Midbrain (tissue), 1 donor: ENCODE results near the gene NRN1L.

ENCODE experiments used
- DNase-seq: peaks from one replicate; lab custom pipeline; 2025; lab: John Stamatoyannopoulos, UW

The NRN1L gene

DNA sequence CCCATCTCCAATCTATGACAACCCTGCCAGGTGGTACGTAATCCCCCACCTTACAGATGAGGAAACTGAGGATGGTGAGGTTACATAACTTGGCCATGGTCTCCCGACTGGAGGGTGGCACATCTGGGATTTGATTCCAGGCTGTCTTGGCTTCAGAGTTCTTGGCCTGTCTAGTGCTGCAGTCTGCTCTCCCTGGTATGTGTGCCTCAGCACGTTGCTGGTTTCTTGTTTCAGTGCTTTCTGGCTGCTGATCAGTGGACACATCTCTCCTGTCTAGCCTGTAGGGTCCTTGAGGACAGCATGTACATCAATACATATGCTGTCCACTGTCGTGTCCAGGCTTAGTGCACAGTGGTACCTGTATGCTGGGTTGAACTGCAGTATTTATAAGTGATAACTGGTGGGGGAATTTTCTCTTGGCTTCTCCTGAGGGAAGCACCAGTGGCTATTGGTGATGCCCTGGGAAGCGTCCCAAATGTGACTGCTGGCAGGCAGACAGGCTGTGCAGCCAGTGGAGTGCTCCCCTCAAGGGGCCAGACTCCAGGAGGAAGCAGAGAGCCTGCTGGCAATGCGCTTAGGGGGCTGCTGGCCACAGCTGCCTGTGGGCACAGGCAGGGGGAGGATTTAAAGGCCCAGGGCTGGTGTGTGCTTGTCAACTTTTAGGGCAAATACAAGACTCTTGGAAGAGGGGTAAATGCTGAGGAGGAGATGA is 32.6 kb downstream of the NRN1L start:
- peak; percentile 65 for DNase-seq

- no peak for DNase-seq
These were observed 33.2 kb downstream of the NRN1L start for GRCh38 chr16:67917852-67918236.

DNA sequence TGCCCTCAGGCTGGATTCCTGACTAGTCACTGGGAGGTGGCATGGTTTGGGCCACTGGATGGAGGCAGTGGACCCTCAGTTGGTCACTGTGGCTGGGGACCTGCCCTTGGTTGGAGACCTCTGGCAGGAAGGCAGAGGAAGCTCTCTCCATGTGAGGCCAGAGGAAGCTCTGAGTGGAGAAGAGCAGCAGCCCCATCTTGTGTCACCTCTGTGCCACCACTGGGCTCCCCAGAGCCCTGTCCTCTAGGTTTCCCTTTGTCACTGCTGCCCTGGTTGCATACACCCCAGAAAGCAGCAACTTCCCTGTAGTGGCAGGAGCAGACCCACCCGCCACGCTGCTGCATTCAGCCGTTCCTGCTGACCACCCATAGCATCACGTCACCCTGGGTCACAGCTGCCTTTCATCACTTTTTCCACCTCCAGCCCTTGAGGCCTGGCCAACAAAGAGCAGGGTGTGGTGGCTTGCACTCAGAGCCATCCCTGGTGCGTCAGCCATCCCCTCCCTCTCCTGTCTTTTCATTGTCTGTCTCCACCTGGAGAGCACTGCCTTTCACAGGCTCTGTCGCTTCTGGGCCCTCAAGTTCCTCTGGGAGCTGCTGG is 35.0 kb downstream of the NRN1L start:
- no peak for DNase-seq

DNA sequence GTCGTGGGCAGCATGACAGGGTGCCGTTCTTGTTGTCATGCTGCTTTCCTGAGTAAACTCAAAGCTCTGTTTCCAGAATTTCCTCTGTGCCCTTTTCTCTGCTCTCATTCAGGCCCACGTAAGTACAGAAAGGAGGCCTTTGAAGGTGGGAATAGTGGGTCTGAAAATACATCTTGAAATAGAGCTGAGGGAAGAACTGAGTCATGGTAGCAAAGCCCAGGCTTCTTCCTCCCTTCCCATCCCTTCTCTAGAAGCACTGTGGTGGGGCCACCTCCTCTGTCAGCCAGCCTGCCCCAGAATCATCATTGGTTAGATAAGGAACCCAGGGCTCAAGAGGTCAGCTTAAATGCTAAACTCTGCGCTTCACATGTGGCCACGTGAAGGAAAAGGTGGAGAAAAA is 37.5 kb downstream of the NRN1L start:
- DNase-seq = no peak

GRCh38 chr16:67922740-67923139 is 38.1 kb downstream of the NRN1L start:
- DNase-seq = no peak

GRCh38 chr16:67923414-67924116 is 38.9 kb downstream of the NRN1L start:
- DNase-seq = no peak

- no peak for DNase-seq
These were observed 39.6 kb downstream of the NRN1L start for GRCh38 chr16:67924140-67924906.

DNA sequence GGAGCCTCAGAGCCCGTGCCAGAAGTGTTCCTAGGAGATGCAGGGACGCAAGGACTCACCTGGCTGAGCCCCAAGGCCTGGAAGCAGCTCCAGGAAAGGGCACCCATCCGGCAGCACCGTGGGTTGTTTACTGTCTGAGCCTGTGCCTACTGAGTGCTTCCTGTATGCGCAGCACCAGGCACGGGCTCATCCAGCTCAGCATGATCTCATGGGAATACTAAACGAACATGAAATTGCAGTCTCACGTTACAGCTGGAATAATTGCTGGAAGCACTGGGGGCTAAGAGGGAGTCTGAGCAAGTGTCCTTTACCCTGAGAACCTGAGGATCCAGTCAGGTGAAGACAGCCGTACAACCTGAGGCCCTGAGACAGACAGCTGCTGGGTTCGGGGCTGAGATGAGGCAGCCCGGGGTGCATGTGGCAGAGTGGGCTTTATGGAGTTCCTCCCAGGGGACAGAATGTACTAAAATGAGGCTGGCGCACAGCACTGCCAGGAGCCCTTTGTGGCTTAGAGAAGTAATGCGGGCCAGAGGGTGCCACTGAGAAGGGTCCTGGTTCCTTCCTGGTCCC is 41.6 kb downstream of the NRN1L start:
- peak; percentile 27 for DNase-seq

GRCh38 chr16:67927131-67927941 is 42.7 kb downstream of the NRN1L start:
- no peak for DNase-seq

DNA sequence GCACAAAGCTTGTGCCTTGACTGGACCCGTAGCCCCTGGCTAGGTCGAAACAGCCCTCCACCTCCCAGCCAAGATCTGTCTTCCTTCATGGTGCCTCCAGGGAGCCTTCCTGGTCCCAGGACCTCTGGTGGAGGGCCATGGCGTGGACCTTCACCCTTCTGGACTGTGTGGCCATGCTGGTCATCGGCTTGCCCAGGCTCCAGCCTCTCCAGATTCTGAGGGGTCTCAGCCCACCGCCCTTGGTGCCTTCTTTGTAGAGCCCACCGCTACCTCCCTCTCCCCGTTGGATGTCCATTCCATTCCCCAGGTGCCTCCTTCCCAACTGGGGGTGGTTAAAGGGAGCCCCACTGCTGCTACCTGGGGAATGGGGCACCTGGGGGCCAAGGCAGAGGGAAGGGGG is 43.5 kb downstream of the NRN1L start:
- no peak for DNase-seq

DNA sequence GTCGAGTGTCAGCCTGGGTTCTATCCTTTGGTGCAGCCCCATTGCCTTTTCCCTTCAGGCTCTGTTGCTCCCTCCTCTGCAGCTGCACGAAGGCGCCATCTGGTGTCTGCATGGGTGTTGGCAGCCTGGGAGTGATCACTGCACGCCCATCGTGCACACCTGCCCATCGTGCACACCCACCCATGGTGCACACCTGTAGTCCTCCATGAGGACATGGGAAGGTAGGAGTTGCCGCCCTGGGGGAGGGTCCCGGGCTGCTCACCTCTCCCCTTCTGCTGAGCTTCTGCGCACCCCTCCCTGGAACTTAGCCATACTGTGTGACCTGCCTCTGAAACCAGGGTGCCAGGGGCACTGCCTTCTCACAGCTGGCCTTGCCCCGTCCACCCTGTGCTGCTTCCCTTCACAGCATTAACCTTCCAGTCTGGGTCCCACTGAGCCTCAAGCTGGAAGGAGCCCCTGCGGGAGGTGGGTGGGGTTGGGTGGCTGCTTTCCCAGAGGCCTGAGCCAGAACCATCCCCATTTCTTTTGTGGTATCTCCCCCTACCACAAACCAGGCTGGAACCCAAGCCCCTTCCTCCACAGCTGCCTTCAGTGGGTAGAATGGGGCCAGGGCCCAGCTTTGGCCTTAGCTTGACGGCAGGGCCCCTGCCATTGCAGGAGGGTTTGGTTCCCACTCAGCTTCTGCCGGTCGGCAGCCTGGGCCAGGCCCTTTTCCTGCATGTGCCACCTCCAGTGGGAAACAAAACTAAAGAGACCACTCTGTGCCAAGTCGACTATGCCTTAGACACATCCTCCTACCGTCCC is 44.1 kb downstream of the NRN1L start:
- peak; percentile 71 for DNase-seq

- DNase-seq = no peak
These were observed 45.5 kb downstream of the NRN1L start for GRCh38 chr16:67930191-67930590.

- no peak for DNase-seq
These were observed 46.1 kb downstream of the NRN1L start for GRCh38 chr16:67930678-67931211.

GRCh38 chr16:67931712-67932461 is 47.2 kb downstream of the NRN1L start, which contains the start of gene CTRL:
CTRL (minus strand) TSS chr16:67931862; CDS start chr16:67931852, 10 bp downstream.
- DNase-seq = no peak

DNA sequence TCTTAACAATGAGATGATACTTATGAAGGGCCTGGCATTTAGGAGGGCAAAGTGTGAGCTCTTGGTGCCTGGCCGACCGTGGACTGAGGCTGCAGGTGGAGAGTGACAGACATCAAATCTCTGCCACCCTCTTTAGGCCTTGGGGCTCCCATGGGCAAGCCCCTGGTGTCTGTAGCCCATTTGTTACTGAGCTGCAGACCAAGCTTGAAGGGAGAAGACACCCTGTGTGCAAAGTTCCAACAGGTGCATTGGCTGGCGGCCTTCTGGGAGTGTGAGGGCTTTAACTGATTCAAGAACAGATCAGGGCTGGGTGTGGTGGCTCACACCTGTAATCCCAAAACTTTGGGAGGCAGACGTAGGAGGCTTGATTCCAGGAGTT is 47.8 kb downstream of the NRN1L start:
- DNase-seq = no peak

DNA sequence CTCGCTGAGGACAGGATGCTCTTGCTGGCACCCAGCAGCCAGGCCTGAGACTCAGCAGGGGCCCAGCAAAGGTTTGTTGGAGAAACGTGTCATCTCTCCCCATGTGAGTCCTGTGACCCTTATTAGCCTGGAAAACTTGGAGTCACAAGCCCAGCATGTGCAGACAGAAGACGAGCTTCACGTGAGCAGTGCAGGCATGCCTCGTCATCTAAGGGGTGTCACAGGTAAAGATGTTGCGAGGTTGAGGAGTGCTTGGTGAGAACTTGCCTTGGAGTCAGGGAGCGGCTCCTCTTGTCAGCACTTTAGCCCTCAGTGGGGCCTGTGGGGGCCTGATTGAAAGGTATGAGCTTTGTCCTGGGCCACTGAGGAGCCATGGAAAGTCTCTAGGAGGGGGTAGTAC is 49.1 kb downstream of the NRN1L start:
- no peak for DNase-seq

- no peak for DNase-seq
These were observed 49.8 kb downstream of the NRN1L start for GRCh38 chr16:67934306-67935100.

DNA sequence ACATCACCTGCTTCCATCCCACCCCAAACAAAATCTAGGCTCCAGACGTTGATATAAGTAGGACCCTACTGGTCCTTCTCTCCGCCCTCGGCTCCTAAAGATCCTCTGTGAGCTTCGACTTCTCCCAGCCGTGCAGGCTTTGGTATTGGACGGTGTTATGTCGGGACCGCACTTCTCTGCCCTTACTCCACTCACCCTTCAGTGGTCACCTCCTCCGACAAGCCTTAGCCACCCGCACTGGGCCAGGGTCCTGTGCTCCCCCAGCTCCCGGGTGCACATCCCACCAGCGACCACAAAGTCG is 50.4 kb downstream of the NRN1L start:
- no peak for DNase-seq
